OCI-LY3 (cell line): ENCODE results near the gene STRIP2.
"Not testable (repeated sequence)": the region's sequence is repeated elsewhere in the genome, so short reads cannot be mapped to it uniquely, and the experiment has no call there.

Experiments
- H2AFZ ChIP-seq: fragments of 200-600, 300-600 bp; shearing (Covaris generic); 2 replicates; pipeline ENCODE4 v1.6.0; 2014; ENCODE audit warnings: antibody characterized with exemption, low read depth, low read length
- H3K27ac ChIP-seq: fragments of 200-600, 300-600 bp; sonication (generic); 2 replicates; pipeline ENCODE4 v1.5.1; 2014; ENCODE audit warnings: mild to moderate bottlenecking, low read length, moderate library complexity, mixed read lengths
- H3K27me3 ChIP-seq: fragments of 200-600, 300-600 bp; sonication (generic); 2 replicates; pipeline ENCODE4 v1.6.1; 2014; ENCODE audit warnings: low read depth, low read length, mixed read lengths
- H3K36me3 ChIP-seq: fragments of 200-600, 300-600 bp; sonication (generic); replicated peaks from 2 replicates; pipeline ENCODE3; 2014; ENCODE audit warnings: low read depth, low read length, mixed read lengths
- H3K4me1 ChIP-seq: fragments of 300-600, 200-600 bp; sonication (generic); 2 replicates; pipeline ENCODE4 v1.6.1; 2014; ENCODE audit warnings: low read length, mixed read lengths
- H3K4me2 ChIP-seq: fragments of 200-600, 300-600 bp; sonication (generic); 2 replicates; pipeline ENCODE4 v1.6.1; 2014; ENCODE audit warnings: low read length, mixed read lengths
- H3K4me3 ChIP-seq: fragments of 300-600, 200-600 bp; sonication (generic); 2 replicates; pipeline ENCODE4 v1.5.1; 2014; ENCODE audit warnings: antibody characterized with exemption, mild to moderate bottlenecking, low read length, moderate library complexity
- H3K79me2 ChIP-seq: fragments of 300-600, 200-600 bp; shearing (Covaris generic); 2 replicates; pipeline ENCODE4 v1.6.1; 2014; ENCODE audit warnings: mild to moderate bottlenecking, low read length, mixed read lengths
- H3K9ac ChIP-seq: fragments of 300-600, 200-600 bp; shearing (Covaris generic); 2 replicates; pipeline ENCODE4 v1.6.0; 2014; ENCODE audit warnings: mild to moderate bottlenecking, low read length, moderate library complexity
- H3K9me3 ChIP-seq: fragments of 200-600, 300-600 bp; shearing (Covaris generic); 2 replicates; pipeline ENCODE4 v1.6.1; 2014; ENCODE audit warnings: low read length, mixed read lengths; ENCODE audit not compliant: insufficient read depth
- H4K20me1 ChIP-seq: fragments of 200-600, 300-600 bp; sonication (generic); 2 replicates; pipeline ENCODE4 v1.6.1; 2016; ENCODE audit warnings: low read length, mixed read lengths; ENCODE audit not compliant: insufficient read depth
- EZH2phosphoT487 ChIP-seq: fragments of 200-600 bp; shearing (Covaris generic); IDR thresholded peaks from 2 replicates; pipeline ENCODE4 v1.6.1; 2018; ENCODE audit warnings: antibody characterized with exemption, mixed run types, low read depth
- TF ChIP-seq, protein P1 (sequence below): fragments of 200-600, 300-600 bp; sonication (generic); IDR thresholded peaks from 2 replicates; pipeline ENCODE4 v1.5.1; 2014; ENCODE audit warnings: antibody characterized with exemption, low read length, low read depth

STRIP2 gene

DNA sequence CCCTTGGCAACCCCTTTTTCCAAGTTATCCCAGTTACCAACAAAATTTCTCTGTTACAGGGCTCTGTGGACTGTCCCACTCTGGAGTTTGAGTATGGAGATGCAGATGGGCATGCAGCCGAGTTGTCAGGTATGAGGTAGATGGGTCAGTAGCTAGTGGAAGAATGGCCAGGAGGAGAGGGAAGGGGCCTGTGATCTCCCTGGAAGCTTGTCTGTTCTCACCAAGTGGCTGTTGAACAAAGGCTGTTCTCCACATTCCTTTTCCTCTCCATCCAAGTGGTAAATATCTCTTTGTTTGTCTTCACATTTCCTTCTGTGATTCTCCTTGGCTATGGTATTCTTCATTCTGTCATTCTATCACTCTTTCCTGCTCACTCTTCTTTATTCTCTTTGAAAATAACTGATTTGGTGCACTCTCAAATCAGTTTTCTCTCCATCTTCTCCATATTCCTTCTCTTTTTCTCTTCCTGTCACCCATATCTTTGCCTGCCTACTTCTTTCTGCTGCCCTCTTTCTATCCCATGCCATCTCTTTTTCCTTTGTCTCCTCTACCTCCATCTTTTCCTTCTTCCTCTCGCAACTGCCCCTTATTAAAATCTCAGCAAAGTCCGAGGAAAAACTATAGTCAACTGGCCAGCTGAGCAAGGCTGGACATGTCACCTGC lies 5.9 kb downstream of the STRIP2 start:
- no peak overlapping the region for H3K27ac ChIP-seq
- no peaks in the 10 kb centered on the region for H3K9me3 ChIP-seq
- no peaks in the 10 kb centered on the region for H3K36me3 ChIP-seq
- peaks cover 6% of the 10 kb centered on the region for H3K27me3 ChIP-seq
- H3K4me1 ChIP-seq = peaks cover 2% of the 10 kb centered on the region; the same call in 1 of the 2 replicates
- H3K4me3 ChIP-seq = no peak overlapping the region
- no peaks in the 10 kb centered on the region for H4K20me1 ChIP-seq
- H3K9ac ChIP-seq = no peak overlapping the region
- H3K79me2 ChIP-seq = no peaks in the 10 kb centered on the region
- no peak overlapping the region for H3K4me2 ChIP-seq
- H2AFZ ChIP-seq = no peak overlapping the region
- TF ChIP-seq, protein P1, sequence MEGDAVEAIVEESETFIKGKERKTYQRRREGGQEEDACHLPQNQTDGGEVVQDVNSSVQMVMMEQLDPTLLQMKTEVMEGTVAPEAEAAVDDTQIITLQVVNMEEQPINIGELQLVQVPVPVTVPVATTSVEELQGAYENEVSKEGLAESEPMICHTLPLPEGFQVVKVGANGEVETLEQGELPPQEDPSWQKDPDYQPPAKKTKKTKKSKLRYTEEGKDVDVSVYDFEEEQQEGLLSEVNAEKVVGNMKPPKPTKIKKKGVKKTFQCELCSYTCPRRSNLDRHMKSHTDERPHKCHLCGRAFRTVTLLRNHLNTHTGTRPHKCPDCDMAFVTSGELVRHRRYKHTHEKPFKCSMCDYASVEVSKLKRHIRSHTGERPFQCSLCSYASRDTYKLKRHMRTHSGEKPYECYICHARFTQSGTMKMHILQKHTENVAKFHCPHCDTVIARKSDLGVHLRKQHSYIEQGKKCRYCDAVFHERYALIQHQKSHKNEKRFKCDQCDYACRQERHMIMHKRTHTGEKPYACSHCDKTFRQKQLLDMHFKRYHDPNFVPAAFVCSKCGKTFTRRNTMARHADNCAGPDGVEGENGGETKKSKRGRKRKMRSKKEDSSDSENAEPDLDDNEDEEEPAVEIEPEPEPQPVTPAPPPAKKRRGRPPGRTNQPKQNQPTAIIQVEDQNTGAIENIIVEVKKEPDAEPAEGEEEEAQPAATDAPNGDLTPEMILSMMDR = no peak
- no peak for TF ChIP-seq EZH2phosphoT487

DNA sequence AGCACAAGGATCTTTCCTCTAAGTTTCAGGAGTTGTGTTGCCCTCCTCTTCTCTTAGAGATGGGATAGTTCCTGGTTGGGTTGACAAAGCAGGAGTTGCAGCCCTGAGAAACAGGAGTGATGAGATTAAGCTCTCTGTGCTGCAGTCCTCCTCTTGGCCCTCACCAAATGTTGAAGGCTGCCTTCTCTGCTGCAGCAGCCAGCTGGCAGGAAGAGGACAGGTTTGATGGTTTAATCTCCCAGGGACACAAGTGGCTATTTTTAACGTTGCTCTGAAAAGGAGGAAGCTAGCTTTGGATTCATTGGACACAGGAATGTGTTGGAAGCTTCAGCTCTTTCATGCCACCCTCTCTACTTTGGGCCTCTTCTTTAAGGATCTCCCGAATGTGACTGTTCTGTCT lies 9.4 kb downstream of the STRIP2 start:
- H3K36me3 ChIP-seq = no peaks in the 10 kb centered on the region
- no peak for TF ChIP-seq EZH2phosphoT487
- TF ChIP-seq, protein P1 = no peak
- no peak overlapping the region for H3K4me2 ChIP-seq
- H3K9me3 ChIP-seq = no peaks in the 10 kb centered on the region
- H3K4me3 ChIP-seq = no peak overlapping the region
- H3K9ac ChIP-seq = no peak overlapping the region
- H4K20me1 ChIP-seq = no peaks in the 10 kb centered on the region
- H3K27me3 ChIP-seq = no peaks in the 10 kb centered on the region
- H2AFZ ChIP-seq = no peak overlapping the region
- H3K27ac ChIP-seq = no peak overlapping the region
- no peaks in the 10 kb centered on the region for H3K79me2 ChIP-seq
- H3K4me1 ChIP-seq = no peaks in the 10 kb centered on the region

DNA sequence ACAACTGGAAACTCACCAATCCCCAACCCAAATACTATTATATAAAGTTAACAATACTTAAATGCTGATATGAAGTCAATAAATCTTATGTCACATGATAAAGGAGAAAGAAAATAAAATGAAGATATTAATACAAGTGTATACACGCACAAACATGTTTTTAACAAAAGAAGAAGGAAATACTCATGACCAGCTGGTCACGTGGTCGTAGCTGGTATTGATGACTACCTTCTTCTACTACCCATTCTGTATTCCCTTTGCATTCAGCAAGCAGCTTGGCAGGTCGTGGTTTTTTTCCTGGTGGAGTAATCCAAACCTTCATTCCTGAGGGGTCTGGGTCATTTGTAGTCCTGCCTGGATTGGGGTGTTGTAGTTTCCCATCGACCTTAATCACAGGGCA lies 10.5 kb downstream of the STRIP2 start:
- H3K4me1 ChIP-seq, H4K20me1 ChIP-seq, H3K9ac ChIP-seq, H3K4me2 ChIP-seq, H3K27ac ChIP-seq, H3K79me2 ChIP-seq, H3K36me3 ChIP-seq, H3K27me3 ChIP-seq, H3K9me3 ChIP-seq, H3K4me3 ChIP-seq, H2AFZ ChIP-seq: not testable (repeated sequence)

DNA sequence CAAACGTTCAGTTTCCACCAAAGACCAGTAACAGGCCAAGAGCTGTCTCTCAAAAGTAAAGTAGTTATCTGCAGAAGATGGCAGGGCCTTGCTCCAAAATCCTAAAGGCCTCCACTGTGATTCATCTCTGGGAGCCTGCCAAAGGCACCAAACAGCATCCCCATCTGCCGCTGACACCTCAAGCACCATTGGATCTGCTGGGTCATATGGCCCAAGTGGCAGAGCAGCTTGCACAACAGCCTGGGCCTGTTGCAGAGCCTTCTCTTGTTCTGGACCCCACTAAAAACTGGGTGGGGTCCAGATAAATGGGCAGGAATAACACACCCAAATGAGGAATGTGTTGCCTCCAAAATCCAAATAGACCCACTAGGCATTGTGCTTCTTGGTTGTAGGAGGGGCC lies 12.7 kb downstream of the STRIP2 start:
- H4K20me1 ChIP-seq, H3K27ac ChIP-seq, H3K36me3 ChIP-seq, H3K4me2 ChIP-seq, H3K79me2 ChIP-seq, H3K4me1 ChIP-seq, H3K9ac ChIP-seq, H3K4me3 ChIP-seq, H3K9me3 ChIP-seq, H2AFZ ChIP-seq, H3K27me3 ChIP-seq: not testable (repeated sequence)

DNA sequence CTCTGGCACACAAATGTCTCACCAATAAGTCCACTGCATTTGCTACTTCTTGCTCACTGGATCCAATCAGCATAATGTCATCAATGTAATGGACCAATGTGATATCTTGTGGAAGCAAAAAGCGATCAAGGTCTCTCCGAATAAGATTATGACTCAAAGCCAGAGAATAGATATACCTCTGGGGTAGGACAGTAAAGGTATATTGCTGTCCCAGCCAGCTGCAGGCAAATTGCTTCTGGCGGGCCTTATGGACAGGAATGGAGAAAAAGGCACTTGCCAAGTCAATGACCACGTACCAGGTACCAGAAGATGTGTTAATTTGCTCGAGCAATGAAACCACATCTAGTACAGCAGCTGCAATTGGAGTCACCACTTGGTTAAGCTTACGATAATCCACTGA lies 13.2 kb downstream of the STRIP2 start:
- H3K4me2 ChIP-seq, H3K4me3 ChIP-seq, H3K27me3 ChIP-seq, H3K79me2 ChIP-seq, H2AFZ ChIP-seq, H3K9ac ChIP-seq, H3K9me3 ChIP-seq, H3K4me1 ChIP-seq, H4K20me1 ChIP-seq, H3K36me3 ChIP-seq, H3K27ac ChIP-seq: not testable (repeated sequence)

DNA sequence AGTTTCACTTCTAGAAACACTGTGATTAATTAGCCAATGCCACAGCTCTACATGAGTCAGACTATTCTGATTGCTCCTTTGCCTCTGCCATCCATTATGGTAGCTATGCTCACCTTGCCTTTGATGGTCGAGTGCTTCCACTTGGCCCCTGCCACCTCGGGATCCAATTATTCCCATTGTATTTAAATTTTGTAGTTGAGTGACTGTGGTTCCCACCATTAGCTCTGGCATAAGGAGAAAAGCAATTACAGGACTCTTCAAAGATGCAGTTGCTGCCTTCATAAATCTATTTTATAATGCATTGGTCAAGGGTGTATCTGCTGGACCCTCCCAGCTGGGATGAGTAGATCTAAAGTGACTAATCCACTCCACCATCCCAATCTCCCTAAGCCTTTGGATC lies 14.4 kb downstream of the STRIP2 start:
- not testable (repeated sequence) for H3K4me3 ChIP-seq, H3K27ac ChIP-seq, H3K79me2 ChIP-seq, H3K27me3 ChIP-seq, H3K9me3 ChIP-seq, H3K9ac ChIP-seq, H3K4me2 ChIP-seq, H4K20me1 ChIP-seq, H2AFZ ChIP-seq, H3K36me3 ChIP-seq, H3K4me1 ChIP-seq
